ENCODE results near the gene FOXC1.

The FOXC1 gene

DNA sequence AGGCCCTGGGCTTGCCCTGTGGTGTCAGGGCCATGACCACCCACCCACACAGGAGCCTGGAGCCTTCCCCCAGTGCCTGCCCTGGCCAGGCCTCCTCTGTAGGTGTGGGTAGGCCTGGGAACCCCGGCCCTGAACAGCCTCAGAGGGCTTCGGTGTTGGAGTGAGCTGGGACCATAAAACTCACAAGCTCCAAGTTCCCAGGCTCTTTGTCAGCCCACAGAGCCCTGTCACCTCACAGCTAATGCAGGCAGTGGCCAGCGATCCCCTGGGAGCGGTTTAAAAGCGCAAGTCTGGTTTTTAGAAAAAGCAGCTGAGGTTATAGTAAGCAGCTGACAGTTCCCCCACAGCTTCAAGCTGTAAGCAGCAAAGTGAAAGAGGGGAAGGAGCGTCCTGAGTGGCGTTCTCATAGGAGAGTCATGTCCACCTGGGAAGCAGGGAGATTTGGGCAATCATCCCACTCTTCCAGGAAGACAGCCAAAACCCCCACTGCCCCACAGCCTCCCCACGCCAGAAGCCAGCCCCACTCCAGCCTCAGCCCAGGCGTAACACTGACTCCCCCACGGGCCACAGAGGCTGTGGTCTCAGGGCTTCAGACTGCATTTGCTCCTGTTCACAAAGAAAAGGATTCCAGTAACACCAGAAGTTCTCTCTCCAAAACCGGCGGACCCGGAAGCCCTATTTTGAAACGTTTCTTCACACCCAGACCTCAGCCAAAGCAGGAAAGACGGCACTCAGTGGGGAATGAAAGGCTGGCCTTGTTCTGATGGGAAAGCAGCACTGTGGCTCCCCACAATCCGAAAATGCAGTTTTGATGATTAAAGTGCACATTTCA is 34.3 kb upstream of the FOXC1 start:
- no peak overlapping the region for H3K9ac ChIP-seq (ENCODE audit: low read depth in 1 of 2, low read length in 2 of 2)
- H3K27me3 ChIP-seq (ENCODE audit: control insufficient read depth in 2 of 2, insufficient read depth in 2 of 2, low read length in 2 of 2): peaks cover 0 to 2% of the 10 kb centered on the region in 2 donors
- H3K36me3 ChIP-seq (ENCODE audit: control insufficient read depth in 2 of 2, insufficient read depth in 2 of 2, low read length in 2 of 2): no peaks in the 10 kb centered on the region
- no peak overlapping the region for H3K27ac ChIP-seq (ENCODE audit: low read depth in 2 of 2, low read length in 2 of 2)
- no peaks in the 10 kb centered on the region for H3K4me1 ChIP-seq (ENCODE audit: control insufficient read depth in 2 of 2, insufficient read depth in 2 of 2, low read length in 2 of 2)
- peaks cover 2 to 5% of the 10 kb centered on the region in 2 donors for H3K9me3 ChIP-seq (ENCODE audit: control insufficient read depth in 2 of 2, low read length in 2 of 2)
- H3K4me3 ChIP-seq (ENCODE audit: low read length in 2 of 2): no peak overlapping the region

DNA sequence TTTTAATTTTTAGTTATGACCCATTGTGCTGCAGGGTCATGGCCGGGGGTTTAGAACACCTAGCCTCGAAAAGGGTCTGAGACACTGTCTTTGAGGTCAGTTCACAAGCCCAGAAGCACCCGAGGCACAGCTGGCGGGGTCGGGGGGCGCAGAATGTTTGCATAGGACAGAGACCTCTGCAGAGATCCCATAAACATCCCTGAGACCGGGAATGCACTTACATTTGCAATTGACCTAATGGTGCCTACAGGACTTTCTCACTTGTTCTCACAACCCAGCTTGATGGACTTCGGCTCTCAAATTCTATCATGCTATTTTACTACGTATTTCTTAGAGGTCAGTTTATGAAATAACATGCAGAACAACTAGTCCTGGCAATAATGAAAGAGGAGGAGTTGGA is 33.5 kb upstream of the FOXC1 start:
- no peak overlapping the region for H3K27ac ChIP-seq (ENCODE audit: low read depth in 2 of 2, low read length in 2 of 2)
- no peak overlapping the region for H3K9ac ChIP-seq (ENCODE audit: low read depth in 1 of 2, low read length in 2 of 2)
- H3K4me1 ChIP-seq (ENCODE audit: control insufficient read depth in 2 of 2, insufficient read depth in 2 of 2, low read length in 2 of 2): no peaks in the 10 kb centered on the region

DNA sequence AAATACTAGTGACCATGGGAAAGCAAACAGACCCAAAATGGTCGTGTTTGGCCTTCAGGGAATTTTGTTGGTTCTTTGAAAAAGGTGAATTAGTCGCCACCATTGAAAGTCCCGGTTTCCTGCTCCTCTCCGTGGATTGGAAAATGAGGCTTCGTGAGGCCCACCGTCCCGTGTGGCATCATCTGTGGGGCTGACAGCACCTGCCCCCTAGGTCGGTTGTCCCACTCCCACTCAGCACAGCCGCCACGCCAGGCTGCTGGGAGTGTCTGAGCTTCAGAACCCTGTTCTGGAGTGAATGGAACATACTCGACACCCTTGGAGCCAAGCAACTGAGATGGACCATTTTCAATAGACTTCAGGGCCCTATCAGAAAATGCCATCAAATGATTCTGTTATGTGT is 33.0 kb upstream of the FOXC1 start:
- Histone ChIP-seq H3K9ac (ENCODE audit: low read depth in 1 of 2, low read length in 2 of 2) (no peak overlapping the region), H3K36me3 (ENCODE audit: control insufficient read depth in 2 of 2, insufficient read depth in 2 of 2, low read length in 2 of 2) (no peaks in the 10 kb centered on the region), H3K4me3 (ENCODE audit: low read length in 2 of 2) (no peak overlapping the region), H3K27ac (ENCODE audit: low read depth in 2 of 2, low read length in 2 of 2) (no peak overlapping the region), H3K27me3 (ENCODE audit: control insufficient read depth in 2 of 2, insufficient read depth in 2 of 2, low read length in 2 of 2) (peaks cover 0 to 2% of the 10 kb centered on the region in 2 donors), H3K9me3 (ENCODE audit: control insufficient read depth in 2 of 2, low read length in 2 of 2) (no peaks in the 10 kb centered on the region), H3K4me1 (ENCODE audit: control insufficient read depth in 2 of 2, insufficient read depth in 2 of 2, low read length in 2 of 2) (no peaks in the 10 kb centered on the region)

More for the DNA sequence above, 33.5 kb upstream of the FOXC1 start:
- H3K36me3 ChIP-seq (ENCODE audit: control insufficient read depth in 2 of 2, insufficient read depth in 2 of 2, low read length in 2 of 2): no peaks in the 10 kb centered on the region
- peaks cover 0 to 2% of the 10 kb centered on the region in 2 donors for H3K27me3 ChIP-seq (ENCODE audit: control insufficient read depth in 2 of 2, insufficient read depth in 2 of 2, low read length in 2 of 2)
- H3K9me3 ChIP-seq (ENCODE audit: control insufficient read depth in 2 of 2, low read length in 2 of 2): peaks cover 2 to 3% of the 10 kb centered on the region in 2 donors
- no peak overlapping the region for H3K4me3 ChIP-seq (ENCODE audit: low read length in 2 of 2)

DNA sequence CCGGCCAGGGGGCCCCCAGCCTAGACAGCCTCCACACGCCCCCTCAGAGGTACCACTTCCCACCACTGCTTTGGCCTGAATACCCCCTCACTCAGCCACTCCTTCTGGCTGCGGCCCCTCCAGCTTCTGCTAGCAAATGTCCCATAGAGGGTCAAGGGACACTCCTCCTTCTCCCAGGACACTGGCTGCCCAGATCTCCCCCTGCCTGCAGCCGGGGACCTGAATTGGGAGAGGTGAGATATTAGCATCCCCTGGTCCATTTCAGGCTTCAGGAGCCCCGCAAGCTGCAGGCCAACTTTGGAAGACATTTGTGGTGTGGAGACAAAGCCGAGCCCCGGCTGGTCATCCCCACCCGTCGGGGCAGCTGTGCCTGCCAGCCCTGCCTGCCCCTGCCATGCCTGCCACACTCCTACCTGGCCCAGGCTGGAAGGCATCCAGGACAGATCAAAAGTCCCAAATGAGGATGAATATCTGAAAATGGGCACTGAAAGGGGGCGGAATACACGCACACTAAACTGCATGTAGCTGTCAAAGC is 32.5 kb upstream of the FOXC1 start:
- Histone ChIP-seq H3K9me3 (ENCODE audit: control insufficient read depth in 2 of 2, low read length in 2 of 2) (no peaks in the 10 kb centered on the region), H3K36me3 (ENCODE audit: control insufficient read depth in 2 of 2, insufficient read depth in 2 of 2, low read length in 2 of 2) (no peaks in the 10 kb centered on the region), H3K9ac (ENCODE audit: low read depth in 1 of 2, low read length in 2 of 2) (no peak overlapping the region), H3K27me3 (ENCODE audit: control insufficient read depth in 2 of 2, insufficient read depth in 2 of 2, low read length in 2 of 2) (peaks cover 0 to 2% of the 10 kb centered on the region in 2 donors), H3K4me1 (ENCODE audit: control insufficient read depth in 2 of 2, insufficient read depth in 2 of 2, low read length in 2 of 2) (no peaks in the 10 kb centered on the region), H3K27ac (ENCODE audit: low read depth in 2 of 2, low read length in 2 of 2) (no peak overlapping the region), H3K4me3 (ENCODE audit: low read length in 2 of 2) (no peak overlapping the region)

DNA sequence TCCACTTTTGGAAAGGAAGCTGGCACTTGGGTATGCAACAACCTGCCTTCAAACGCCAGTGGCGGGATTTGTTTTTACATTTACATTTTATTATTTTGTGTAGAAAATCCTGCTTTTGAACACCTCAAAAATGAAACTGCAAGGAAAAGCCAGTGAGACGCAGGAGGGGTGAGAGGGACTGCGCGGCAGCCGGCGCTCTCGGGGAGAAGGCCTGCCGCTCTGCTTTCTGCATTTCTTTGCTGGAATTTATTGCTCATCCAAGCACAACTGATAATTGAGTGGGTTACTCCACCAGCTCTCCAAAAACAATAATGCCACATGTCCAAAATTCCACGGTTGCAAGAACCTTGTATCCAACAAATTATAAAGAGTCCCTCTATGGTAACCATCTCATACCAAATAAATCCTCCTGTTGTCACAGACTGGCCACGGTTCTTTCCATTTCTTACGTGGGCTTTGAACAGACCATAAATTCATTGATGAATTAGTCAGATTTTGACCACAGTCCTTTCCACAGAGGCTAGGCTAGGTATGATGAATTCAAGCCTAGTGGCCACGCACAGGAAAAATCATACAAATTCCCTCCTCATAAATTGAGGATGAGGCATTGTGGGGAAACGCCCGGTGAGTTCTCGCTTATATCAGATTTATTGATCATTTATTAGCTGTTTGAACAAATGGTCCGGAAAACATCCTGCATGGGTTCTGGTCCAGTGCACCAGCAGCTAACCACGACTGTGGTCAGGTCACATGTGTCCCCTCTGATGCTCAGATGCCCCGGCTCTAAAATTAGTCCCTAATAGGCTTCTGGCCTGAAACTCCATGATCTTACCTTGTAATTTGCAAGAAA is 31.6 kb upstream of the FOXC1 start:
- Histone ChIP-seq H3K4me3 (ENCODE audit: low read length in 2 of 2) (no peak overlapping the region), H3K27ac (ENCODE audit: low read depth in 2 of 2, low read length in 2 of 2) (no peak overlapping the region), H3K9ac (ENCODE audit: low read depth in 1 of 2, low read length in 2 of 2) (no peak overlapping the region), H3K9me3 (ENCODE audit: control insufficient read depth in 2 of 2, low read length in 2 of 2) (no peaks in the 10 kb centered on the region), H3K36me3 (ENCODE audit: control insufficient read depth in 2 of 2, insufficient read depth in 2 of 2, low read length in 2 of 2) (no peaks in the 10 kb centered on the region), H3K4me1 (ENCODE audit: control insufficient read depth in 2 of 2, insufficient read depth in 2 of 2, low read length in 2 of 2) (no peaks in the 10 kb centered on the region), H3K27me3 (ENCODE audit: control insufficient read depth in 2 of 2, insufficient read depth in 2 of 2, low read length in 2 of 2) (peaks cover 0 to 2% of the 10 kb centered on the region in 2 donors)

DNA sequence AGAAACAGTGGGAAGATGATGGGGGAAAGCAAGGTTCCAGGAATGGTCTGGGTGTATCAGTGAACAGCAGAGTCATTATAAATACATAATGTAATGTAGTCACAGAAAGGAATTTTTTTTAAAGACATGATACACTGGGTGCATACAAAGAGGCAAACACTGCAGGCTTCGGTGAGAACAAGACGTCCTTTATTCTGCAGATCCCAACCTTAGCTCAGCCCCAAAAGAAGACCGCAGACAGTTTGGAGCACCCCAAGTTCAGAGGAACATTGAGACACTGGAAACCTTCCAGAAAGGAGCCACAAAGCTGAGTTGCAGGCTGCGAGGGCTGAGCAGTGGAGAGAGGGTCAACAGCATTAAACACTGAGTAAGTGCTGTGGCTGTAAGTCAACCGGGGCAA is 30.6 kb upstream of the FOXC1 start:
- no peak overlapping the region for H3K9ac ChIP-seq (ENCODE audit: low read depth in 1 of 2, low read length in 2 of 2)
- peaks cover 0 to 2% of the 10 kb centered on the region in 2 donors for H3K27me3 ChIP-seq (ENCODE audit: control insufficient read depth in 2 of 2, insufficient read depth in 2 of 2, low read length in 2 of 2)
- no peak overlapping the region for H3K27ac ChIP-seq (ENCODE audit: low read depth in 2 of 2, low read length in 2 of 2)
- H3K4me1 ChIP-seq (ENCODE audit: control insufficient read depth in 2 of 2, insufficient read depth in 2 of 2, low read length in 2 of 2): no peaks in the 10 kb centered on the region
- H3K9me3 ChIP-seq (ENCODE audit: control insufficient read depth in 2 of 2, low read length in 2 of 2): no peaks in the 10 kb centered on the region
- H3K4me3 ChIP-seq (ENCODE audit: low read length in 2 of 2): no peak overlapping the region
- no peaks in the 10 kb centered on the region for H3K36me3 ChIP-seq (ENCODE audit: control insufficient read depth in 2 of 2, insufficient read depth in 2 of 2, low read length in 2 of 2)

DNA sequence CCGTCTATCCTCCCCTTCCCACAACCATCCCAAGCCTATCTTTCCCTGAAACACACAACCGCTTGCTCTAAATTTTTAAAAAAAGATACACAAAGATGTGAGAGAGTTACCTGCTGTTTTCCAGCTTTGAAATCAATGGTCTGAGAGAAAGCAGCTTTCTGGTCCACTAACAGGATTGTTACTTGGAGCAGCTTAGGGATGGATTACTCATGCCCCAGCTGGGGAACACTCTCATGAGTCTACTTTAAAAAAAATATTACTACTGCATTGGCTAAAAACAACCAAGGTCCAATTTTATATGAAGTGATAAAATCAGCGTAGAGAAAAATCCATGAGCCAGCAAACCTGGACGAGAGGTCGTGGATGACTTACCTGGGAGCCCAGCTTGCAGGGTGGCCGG is 29.6 kb upstream of the FOXC1 start:
- Histone ChIP-seq H3K27me3 (ENCODE audit: control insufficient read depth in 2 of 2, insufficient read depth in 2 of 2, low read length in 2 of 2) (peaks cover 0 to 2% of the 10 kb centered on the region in 2 donors), H3K9me3 (ENCODE audit: control insufficient read depth in 2 of 2, low read length in 2 of 2) (no peaks in the 10 kb centered on the region)

DNA sequence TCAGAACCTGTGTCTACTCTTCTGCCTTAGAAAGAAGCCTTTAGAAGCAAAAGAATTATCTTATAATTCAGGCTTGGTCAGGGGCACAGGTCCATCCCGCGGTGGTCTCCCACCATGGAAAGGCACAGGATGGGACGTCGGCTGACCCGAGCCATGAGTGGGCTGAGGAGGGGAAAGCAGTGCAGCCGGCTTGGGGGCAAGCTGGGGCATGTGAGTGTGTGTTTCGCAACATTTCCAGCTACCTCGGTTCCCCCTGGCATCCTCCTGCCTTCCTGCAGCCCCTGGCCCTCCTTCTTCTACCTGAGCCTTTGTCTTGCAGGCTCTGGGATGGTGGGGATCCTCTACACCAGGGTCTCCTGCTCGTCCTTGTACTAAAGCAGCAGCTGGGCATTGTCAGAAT is 29.1 kb upstream of the FOXC1 start:
- no peak overlapping the region for H3K27ac ChIP-seq (ENCODE audit: low read depth in 2 of 2, low read length in 2 of 2)
- H3K9me3 ChIP-seq (ENCODE audit: control insufficient read depth in 2 of 2, low read length in 2 of 2): no peaks in the 10 kb centered on the region
- peaks cover 0 to 2% of the 10 kb centered on the region in 2 donors for H3K27me3 ChIP-seq (ENCODE audit: control insufficient read depth in 2 of 2, insufficient read depth in 2 of 2, low read length in 2 of 2)
- no peaks in the 10 kb centered on the region for H3K36me3 ChIP-seq (ENCODE audit: control insufficient read depth in 2 of 2, insufficient read depth in 2 of 2, low read length in 2 of 2)
- H3K9ac ChIP-seq (ENCODE audit: low read depth in 1 of 2, low read length in 2 of 2): no peak overlapping the region
- no peaks in the 10 kb centered on the region for H3K4me1 ChIP-seq (ENCODE audit: control insufficient read depth in 2 of 2, insufficient read depth in 2 of 2, low read length in 2 of 2)
- no peak overlapping the region for H3K4me3 ChIP-seq (ENCODE audit: low read length in 2 of 2)

More for the DNA sequence above, 29.6 kb upstream of the FOXC1 start:
- H3K9ac ChIP-seq (ENCODE audit: low read depth in 1 of 2, low read length in 2 of 2): no peak overlapping the region
- H3K4me1 ChIP-seq (ENCODE audit: control insufficient read depth in 2 of 2, insufficient read depth in 2 of 2, low read length in 2 of 2): no peaks in the 10 kb centered on the region
- H3K27ac ChIP-seq (ENCODE audit: low read depth in 2 of 2, low read length in 2 of 2): no peak overlapping the region
- H3K4me3 ChIP-seq (ENCODE audit: low read length in 2 of 2): no peak overlapping the region
- H3K36me3 ChIP-seq (ENCODE audit: control insufficient read depth in 2 of 2, insufficient read depth in 2 of 2, low read length in 2 of 2): no peaks in the 10 kb centered on the region

DNA sequence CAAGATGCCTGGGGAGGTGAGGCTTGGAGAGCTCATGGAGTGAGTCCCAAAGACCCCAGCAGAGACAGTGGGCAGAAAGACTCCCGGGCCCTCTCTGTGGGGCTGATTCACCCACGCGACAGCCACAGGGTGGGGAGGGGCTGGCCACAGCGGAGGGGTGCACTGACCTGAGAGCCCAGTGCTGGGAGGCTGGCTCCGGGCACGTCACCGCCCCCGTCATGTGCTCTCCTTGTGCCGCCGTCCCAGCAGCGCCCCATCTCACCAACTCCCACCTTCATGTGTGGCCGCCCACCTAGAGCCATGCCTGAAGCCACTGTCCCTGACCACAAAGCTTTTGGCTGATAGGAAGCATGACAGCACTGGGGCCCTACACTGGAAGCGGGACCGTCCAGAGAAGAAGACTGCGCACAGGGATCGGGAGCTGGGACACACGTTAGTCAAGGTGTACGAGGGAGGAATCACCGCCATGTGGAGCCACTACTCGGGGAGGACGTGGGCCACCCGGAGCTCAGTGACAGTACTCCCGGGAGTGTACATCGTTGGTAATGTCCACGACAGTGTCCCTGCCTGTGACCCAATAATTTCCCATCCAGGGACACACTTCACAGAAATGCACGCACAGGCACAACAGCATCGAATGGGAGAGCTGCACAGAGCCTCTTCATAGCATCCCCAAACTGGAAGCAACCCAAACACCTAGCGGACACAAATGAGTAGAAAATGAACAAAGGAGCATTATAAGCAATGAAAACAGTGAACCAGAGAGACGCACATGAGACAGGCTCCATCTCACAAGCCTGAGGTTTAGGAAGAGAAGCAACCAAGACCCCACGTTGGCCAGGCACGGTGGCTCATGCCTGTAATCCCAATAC is 28.4 kb upstream of the FOXC1 start:
- H3K9me3 ChIP-seq (ENCODE audit: control insufficient read depth in 2 of 2, low read length in 2 of 2): no peaks in the 10 kb centered on the region
- no peak overlapping the region for H3K27ac ChIP-seq (ENCODE audit: low read depth in 2 of 2, low read length in 2 of 2)
- H3K36me3 ChIP-seq (ENCODE audit: control insufficient read depth in 2 of 2, insufficient read depth in 2 of 2, low read length in 2 of 2): no peaks in the 10 kb centered on the region
- peaks cover 0 to 2% of the 10 kb centered on the region in 2 donors for H3K27me3 ChIP-seq (ENCODE audit: control insufficient read depth in 2 of 2, insufficient read depth in 2 of 2, low read length in 2 of 2)
- H3K9ac ChIP-seq (ENCODE audit: low read depth in 1 of 2, low read length in 2 of 2): no peak overlapping the region
- no peaks in the 10 kb centered on the region for H3K4me1 ChIP-seq (ENCODE audit: control insufficient read depth in 2 of 2, insufficient read depth in 2 of 2, low read length in 2 of 2)
- no peak overlapping the region for H3K4me3 ChIP-seq (ENCODE audit: low read length in 2 of 2)
